BE2C (cell line): ENCODE results near the gene TNRC6A.
A peak's percentile ranks its signal among the peaks of the same experiment; 100 is the strongest.
"Not testable (repeated sequence)": the region's sequence is repeated elsewhere in the genome, so short reads cannot be mapped to it uniquely, and the experiment has no call there.

Experiments used
- DNase-seq: peaks from one replicate; pipeline ENCODE4 v3.0.0-alpha.2; 2020
- H3K27me3 ChIP-seq: fragments of 250-450 bp; sonication (Bioruptor Pico); 2 replicates; pipeline ENCODE4 v1.5.1; 2020; ENCODE audit warnings: mild to moderate bottlenecking
- H3K36me3 ChIP-seq: fragments of 250-450 bp; sonication (Bioruptor Pico); 2 replicates; pipeline ENCODE4 v1.5.1; 2020; ENCODE audit warnings: mild to moderate bottlenecking
- H3K4me1 ChIP-seq: fragments of 250-450 bp; sonication (Bioruptor Pico); 2 replicates; pipeline ENCODE4 v1.5.1; 2020
- H3K4me3 ChIP-seq: 2 replicates; pipeline ENCODE4 v1.5.1; 2011; ENCODE audit warnings: low read depth, low read length
- H3K9me3 ChIP-seq: fragments of 250-450 bp; sonication (Bioruptor Pico); 2 replicates; pipeline ENCODE4 v1.5.1; 2020
- TF ChIP-seq, protein P1 (sequence below): IDR thresholded peaks from 2 replicates; pipeline ENCODE4 v1.5.1; 2012; ENCODE audit warnings: mild to moderate bottlenecking, low read depth, low read length

Gene TNRC6A

DNA sequence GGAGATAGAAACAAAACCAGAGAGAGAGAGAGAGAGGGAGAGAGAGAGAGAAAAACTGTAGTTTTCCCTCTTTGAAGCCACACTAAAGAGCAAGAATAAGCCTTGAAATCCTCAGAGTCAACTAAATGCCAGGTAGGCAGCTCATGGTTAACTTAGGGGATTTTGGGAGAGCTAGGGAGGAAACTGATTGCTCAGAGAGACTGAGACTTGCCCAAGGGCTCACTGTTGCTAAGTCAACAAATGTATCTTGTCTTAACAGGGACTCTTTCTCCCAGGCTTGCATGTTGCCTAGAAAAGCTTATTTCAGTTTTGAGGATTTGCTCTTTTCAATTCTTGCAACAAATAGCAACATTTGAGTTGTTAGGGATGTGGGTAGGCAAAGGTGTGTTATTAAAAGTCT is 111.8 kb downstream of the TNRC6A start:
- no peaks in the 10 kb centered on the region; the same call in 1 of the 2 replicates for H3K4me1 ChIP-seq
- TF ChIP-seq, protein P1, sequence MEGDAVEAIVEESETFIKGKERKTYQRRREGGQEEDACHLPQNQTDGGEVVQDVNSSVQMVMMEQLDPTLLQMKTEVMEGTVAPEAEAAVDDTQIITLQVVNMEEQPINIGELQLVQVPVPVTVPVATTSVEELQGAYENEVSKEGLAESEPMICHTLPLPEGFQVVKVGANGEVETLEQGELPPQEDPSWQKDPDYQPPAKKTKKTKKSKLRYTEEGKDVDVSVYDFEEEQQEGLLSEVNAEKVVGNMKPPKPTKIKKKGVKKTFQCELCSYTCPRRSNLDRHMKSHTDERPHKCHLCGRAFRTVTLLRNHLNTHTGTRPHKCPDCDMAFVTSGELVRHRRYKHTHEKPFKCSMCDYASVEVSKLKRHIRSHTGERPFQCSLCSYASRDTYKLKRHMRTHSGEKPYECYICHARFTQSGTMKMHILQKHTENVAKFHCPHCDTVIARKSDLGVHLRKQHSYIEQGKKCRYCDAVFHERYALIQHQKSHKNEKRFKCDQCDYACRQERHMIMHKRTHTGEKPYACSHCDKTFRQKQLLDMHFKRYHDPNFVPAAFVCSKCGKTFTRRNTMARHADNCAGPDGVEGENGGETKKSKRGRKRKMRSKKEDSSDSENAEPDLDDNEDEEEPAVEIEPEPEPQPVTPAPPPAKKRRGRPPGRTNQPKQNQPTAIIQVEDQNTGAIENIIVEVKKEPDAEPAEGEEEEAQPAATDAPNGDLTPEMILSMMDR: no peak

DNA sequence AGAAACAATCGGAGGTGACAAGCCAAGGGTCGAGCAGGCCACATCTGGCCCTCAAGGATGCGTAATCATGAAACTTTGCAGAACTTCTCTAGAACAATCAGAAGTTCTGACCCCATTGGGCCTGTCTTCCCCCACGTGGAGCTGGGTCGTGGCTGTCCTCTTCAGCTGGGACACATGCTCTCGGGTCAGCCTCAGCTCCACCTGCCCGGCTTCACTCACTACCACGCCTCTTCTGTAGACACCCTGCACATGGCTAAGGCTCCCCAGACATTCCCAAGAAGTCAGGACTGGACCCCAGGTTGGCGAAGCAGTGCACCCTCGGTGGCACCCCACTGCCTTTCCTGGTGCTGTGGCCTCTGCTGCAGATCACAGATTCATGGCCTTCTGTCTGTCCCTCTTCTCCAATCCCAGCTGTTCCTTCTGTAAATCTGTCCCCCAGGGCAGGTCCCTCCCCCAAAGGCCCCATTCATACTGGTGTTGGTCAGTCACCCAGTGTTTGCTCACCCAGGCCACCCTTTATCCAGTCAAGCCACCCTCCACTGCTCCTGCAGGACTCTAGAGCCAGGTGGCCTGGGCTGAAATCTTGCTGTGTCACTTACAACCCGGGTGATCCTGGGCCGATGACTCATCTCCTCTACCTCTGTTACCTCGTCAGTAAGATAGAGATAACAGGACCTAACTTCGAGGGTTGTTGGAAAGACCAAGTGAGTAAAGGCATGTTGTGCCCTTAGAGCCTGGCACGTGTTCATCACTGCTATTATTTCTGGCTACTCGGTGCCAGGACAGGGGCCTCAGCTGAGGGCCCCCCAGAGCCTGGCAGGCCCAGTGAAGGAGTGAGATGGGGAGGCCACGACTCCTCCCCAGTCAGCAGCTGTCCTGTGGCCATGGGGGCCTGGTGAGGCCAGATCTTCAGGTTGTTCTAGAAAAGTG is 114.9 kb downstream of the TNRC6A start:
- Histone ChIP-seq H3K27me3 (no peaks in the 10 kb centered on the region), H3K4me3 (no peak overlapping the region), H3K9me3 (no peaks in the 10 kb centered on the region), H3K36me3 (no peaks in the 10 kb centered on the region), H3K4me1 (no peaks in the 10 kb centered on the region; the same call in 1 of the 2 replicates)
- TF ChIP-seq, protein P1: no peak
- DNase-seq: peak; percentile 41

More for the DNA sequence above, 111.8 kb downstream of the TNRC6A start:
- Histone ChIP-seq H3K27me3 (no peaks in the 10 kb centered on the region), H3K36me3 (no peaks in the 10 kb centered on the region), H3K9me3 (no peaks in the 10 kb centered on the region), H3K4me3 (no peak overlapping the region)
- no peak for DNase-seq

DNA sequence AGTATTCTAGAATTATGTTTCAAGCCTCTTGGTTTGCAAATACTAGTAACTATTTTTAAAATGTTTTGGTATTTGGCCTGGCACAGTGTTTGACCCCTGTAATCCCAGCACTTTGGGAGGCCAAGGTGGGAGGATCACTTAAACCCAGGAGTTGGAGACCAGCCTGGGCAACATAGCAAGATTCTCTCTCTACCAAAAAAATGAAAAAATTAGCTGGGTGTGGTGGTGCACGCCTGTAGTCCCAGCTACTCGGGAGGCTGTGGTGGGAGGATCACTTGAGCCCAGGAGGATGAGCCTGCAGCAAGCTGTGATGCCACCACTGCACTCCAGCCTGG is 115.5 kb downstream of the TNRC6A start:
- H3K36me3 ChIP-seq, H3K27me3 ChIP-seq, H3K4me3 ChIP-seq, H3K9me3 ChIP-seq, DNase-seq, H3K4me1 ChIP-seq: not testable (repeated sequence)

DNA sequence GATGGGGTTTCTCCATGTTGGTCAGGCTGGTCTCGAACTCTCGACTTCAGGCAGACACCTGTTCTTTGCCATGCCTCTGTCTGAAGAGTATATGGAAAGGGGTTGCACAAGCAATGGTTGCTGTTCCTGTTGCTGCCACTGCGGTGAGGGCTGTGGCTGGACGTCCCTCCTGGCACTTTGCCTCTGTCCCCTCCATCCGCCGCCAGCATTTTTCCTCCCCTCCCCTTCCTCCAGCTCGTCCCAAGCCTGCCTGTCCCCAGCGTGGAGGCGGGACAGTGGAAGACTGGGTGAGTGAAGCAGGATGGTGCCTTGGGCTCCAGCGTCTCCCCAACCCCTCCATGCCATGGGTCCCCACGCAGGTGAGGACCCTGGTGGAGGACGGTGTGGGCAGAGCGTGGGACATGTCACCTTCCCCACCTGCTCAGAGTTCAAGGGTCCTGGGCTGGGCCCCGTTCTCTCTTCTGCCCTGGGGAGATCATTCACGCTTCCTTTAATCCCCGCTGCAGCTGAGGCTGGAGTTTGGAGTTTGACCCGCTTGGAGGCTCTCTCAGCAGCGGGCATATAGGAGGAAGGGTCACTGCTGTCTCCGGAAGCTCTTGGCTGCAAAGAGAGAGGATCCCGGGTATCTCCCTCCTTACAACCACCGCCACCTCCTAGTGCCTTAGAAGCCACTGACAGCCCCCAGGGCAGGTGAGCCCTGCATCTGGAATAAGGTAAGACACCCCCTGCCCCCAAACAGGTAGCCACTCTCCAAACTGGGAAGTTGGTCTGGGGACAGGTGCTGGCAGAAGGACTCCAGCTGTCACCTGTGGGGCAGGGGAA is 116.5 kb downstream of the TNRC6A start, which contains the start of gene SLC5A11:
TSS of gene SLC5A11 (plus strand) at position 238 of the 822 bp plus-strand sequence. CDS start 12,681 bp downstream, outside the sequence.
- H3K4me1 ChIP-seq: no peaks in the 10 kb centered on the region; the same call in 1 of the 2 replicates
- TF ChIP-seq, protein P1: no peak
- no peaks in the 10 kb centered on the region for H3K27me3 ChIP-seq

DNA sequence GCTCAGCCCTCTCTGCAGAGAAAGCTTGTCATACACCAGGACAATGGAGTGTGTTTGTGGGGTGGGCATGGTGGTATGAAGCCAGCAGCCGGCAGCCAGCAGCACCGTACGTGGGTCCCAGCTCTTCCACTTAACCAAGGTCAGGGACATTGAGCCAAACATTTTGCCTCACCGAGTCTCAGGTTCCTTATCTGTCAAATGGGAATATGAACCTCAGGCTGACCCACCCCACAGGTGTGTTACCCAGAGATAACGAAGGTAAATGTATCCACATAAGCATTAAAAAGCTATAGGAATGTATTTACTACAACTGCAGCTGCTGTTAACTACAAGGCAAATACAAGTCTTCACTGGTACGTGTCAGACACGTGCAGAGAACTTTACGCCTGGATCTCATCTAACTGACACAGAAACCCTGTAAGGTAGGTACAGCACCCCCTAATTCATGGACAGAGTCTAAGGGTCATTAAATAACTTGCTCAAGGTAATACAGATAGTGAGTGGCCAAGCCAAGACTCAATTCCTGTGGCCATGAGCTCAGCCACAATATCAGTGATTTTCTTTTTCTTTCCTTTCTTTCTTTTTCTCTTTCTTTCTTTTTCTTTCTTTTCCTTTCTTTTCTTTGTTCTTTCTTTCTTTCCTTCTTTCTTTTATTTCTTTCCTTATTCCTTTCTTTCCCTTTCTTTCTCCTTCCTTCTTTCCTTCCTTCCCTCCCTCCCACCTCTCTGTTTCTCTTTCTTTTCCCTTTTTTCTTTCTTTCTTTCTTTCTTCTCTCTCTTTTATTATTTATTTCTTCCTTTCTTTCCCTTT is 117.3 kb downstream of the TNRC6A start:
- no peak overlapping the region for H3K4me3 ChIP-seq
- TF ChIP-seq, protein P1: no peak
- no peak for DNase-seq
- no peaks in the 10 kb centered on the region for H3K9me3 ChIP-seq
- no peaks in the 10 kb centered on the region; the same call in 1 of the 2 replicates for H3K4me1 ChIP-seq
- no peaks in the 10 kb centered on the region for H3K27me3 ChIP-seq
- no peaks in the 10 kb centered on the region for H3K36me3 ChIP-seq

More for the DNA sequence above, 116.5 kb downstream of the TNRC6A start, which contains the start of gene SLC5A11:
- no peaks in the 10 kb centered on the region for H3K9me3 ChIP-seq
- no peaks in the 10 kb centered on the region for H3K36me3 ChIP-seq
- no peak for DNase-seq
- H3K4me3 ChIP-seq: no peak within 1 kb of the TSS

DNA sequence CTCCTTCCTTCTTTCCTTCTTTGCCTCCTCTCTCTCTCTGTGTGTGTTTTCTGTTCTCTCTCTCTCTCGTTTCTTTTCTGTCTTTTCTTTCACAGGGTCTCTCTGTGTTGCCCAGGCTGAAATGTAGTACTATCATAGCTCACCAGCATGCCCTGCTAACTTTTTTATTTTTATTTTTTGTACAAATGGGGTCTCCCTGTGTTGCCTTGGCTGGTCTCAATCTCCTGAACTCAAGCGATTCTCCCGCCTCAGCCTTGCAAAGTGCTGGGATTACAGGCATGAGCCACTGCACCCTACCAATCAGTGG is 117.9 kb downstream of the TNRC6A start:
- TF ChIP-seq, protein P1: no peak
- Histone ChIP-seq H3K4me1 (no peaks in the 10 kb centered on the region; the same call in 1 of the 2 replicates), H3K4me3 (no peak overlapping the region), H3K27me3 (no peaks in the 10 kb centered on the region), H3K9me3 (no peaks in the 10 kb centered on the region), H3K36me3 (no peaks in the 10 kb centered on the region)
- DNase-seq: no peak
